Activated CD8-positive, alpha-beta memory T cell treated with anti-CD3 and anti-CD28 coated beads for 4 hours (primary cell): ENCODE results near the gene SNED1.
"Not testable (repeated sequence)": the region's sequence is repeated elsewhere in the genome, so short reads cannot be mapped to it uniquely, and the experiment has no call there.

ENCODE experiments used
- DNase-seq, 2 donors: peaks; one replicate each; pipeline ENCODE4 v3.0.0-alpha.2; 2020; ENCODE audit warnings: low read depth in 2 of 2

The SNED1 gene

GRCh38 chr2:240972636-240973521 is 25.5 kb upstream of the SNED1 start:
- no peak for DNase-seq

GRCh38 chr2:240974771-240975572 is 23.4 kb upstream of the SNED1 start:
- no peak for DNase-seq

DNA sequence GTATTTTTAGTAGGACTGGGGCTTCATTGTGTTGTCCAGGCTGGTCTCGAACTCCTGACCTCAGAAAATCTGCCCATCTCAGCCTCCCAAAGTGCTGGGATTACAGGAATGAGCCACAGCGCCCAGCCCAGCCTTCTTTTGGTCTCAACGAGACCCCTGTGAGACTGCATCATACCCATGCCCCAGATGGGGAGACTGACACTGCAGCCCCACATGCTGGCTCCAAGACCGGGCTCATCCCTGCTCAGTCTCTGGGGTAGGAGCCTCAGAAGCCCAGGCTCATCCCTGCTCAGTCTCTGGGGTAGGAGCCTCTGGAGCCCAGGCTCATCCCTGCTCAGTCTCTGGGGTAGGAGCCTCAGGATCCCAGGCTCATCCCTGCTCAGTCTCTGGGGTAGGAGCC is 22.5 kb upstream of the SNED1 start:
- not testable (repeated sequence) for DNase-seq

DNA sequence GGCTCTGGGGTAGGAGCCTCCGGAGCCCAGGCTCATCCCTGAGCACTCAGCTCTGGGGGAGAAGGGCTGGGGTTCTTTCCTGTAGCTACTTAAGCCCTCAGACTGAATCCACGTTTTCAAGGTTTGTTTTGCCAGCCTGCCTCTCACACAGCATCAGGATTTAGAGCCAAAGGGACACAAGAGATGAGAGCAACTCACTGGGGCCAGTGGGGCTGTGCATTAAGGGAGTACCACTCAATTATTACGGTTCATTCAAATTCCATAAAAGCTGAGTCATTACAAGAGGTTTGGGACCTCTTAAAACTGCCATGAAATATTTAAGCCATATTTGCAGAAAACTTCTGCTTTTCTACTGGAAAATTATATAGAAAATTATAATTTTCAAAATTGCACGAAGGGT is 17.1 kb upstream of the SNED1 start:
- DNase-seq: no peak

GRCh38 chr2:240981871-240982800 is 16.3 kb upstream of the SNED1 start:
- DNase-seq: no peak

GRCh38 chr2:240982821-240983281 is 15.6 kb upstream of the SNED1 start:
- no peak for DNase-seq

- DNase-seq: peak in 1 of 2 donors; percentile 14
These were observed 14.9 kb upstream of the SNED1 start for GRCh38 chr2:240983361-240983995.

DNA sequence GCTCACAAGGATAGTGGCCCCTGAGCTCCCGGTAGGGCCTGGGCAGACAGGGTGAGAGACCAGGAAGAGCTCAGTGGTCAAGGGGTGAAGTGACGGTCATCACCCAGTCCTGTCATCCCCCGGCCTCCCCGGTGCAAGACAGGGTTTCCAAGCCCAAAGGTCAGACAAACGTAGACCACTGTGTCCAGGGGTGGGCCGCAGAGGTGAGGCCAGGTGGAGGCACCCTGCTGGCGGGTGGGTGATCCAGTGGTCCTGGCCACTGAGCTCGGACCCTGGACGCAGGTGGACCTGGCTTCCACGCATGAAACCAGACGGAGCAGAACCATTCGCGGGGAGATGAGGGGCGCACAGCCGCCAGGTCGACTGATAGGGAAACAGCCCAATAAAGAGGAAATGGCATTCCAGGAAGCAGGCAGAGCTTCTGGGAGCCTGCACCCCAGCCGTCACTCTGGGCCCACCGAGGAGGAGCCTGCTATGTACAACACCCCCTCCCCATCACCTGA is 14.4 kb upstream of the SNED1 start:
- no peak for DNase-seq

DNA sequence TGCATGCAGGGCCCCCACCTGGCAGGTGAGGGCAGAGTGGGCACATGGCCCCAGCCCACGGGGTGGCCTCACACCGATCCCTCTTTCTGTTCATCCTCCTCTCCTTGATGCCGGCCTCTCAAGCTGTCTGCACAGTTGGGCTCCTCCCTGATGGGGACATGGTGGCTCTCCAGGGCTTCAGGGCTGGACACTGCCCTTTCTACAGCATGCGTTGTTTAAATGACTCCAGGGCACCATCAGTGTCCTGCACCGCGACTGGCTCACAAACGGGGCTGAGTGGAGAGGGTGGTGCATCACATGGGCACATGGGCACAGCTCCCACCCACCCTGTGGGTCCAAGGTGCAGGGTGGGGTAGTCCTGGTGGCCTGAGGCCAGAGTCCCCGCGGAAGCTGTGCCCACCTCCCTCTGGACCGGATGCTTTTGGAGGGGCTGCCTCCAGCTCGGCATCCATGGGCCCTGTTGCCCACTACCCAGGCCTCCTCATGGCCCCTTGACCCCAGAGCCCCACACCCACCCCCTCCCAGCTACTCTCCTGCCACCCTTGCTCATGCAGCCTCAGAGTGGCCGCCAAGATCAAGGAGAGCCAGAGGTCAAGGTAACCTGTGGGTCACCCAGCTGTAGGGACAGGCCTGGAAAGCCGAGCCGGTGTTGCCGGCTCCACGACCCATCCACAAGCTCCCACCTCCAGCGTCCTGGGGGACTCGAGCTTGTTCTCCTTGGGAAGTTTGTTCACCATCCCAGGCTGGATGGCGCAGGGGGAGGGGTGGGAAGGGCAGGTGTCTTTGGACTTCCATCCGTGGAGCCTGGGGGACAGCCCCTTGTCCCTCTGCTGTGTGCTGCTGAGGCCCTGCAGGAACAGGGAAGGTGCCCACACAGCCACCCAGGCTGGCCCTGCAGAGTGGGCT is 12.3 kb upstream of the SNED1 start:
- no peak for DNase-seq

- DNase-seq: no peak
These were observed 11.5 kb upstream of the SNED1 start for GRCh38 chr2:240986787-240987411.

- DNase-seq: no peak
These were observed 10.8 kb upstream of the SNED1 start for GRCh38 chr2:240987588-240987987.

GRCh38 chr2:240988146-240988545 is 10.3 kb upstream of the SNED1 start:
- no peak for DNase-seq

DNA sequence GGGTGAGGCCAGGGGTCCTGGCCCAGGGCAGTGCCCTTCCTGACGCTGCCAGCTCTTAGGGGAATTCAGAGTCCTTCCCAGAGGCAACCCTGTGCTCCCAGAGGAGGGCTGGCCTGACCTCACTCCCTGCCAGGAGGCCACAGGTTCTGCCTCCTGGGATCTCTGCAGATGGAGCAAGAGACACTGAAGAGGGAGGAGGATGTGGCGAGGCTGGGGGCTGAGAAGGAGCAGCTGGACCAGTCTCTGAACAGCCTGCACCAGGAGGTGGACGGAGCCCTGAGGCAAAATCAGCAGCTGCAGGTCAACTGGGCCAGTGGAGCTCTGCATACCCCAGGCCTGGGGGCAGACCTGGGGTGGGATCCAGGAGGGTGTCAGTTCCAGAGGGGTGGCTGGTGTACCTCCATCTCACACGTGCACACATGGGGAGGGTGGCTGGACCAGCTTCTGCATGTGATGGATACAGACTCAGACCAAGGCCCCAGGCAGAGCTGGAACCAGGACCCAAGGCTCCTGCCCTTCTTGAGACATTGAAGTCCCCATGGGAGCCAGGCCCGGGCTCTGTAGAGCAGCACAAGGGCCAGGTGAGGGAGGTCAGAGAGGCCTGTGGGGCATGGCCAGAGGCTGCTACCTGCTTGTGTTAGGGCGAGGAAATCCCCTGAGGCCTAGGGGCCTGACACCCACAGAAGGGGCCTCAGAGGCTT is 9.7 kb upstream of the SNED1 start:
- no peak for DNase-seq

GRCh38 chr2:240989451-240990265 is 8.8 kb upstream of the SNED1 start:
- DNase-seq: no peak

GRCh38 chr2:240990266-240990529 is 8.2 kb upstream of the SNED1 start:
- DNase-seq: no peak

GRCh38 chr2:240990726-240991377 is 7.6 kb upstream of the SNED1 start:
- DNase-seq: no peak

- DNase-seq: no peak
These were observed 6.8 kb upstream of the SNED1 start for GRCh38 chr2:240991378-240992263.
